NCI-H2171 treated with DMSO at 0.1 percent for 48 hours (cell line): Measurements from ENCODE around the gene WDR48.
"Not testable (repeated sequence)": the region's sequence is repeated elsewhere in the genome, so short reads cannot be mapped to it uniquely, and the experiment has no call there.

Experiments
- DNase-seq: peaks from one replicate; lab custom pipeline; 2025; lab: John Stamatoyannopoulos, UW

Gene WDR48

DNA sequence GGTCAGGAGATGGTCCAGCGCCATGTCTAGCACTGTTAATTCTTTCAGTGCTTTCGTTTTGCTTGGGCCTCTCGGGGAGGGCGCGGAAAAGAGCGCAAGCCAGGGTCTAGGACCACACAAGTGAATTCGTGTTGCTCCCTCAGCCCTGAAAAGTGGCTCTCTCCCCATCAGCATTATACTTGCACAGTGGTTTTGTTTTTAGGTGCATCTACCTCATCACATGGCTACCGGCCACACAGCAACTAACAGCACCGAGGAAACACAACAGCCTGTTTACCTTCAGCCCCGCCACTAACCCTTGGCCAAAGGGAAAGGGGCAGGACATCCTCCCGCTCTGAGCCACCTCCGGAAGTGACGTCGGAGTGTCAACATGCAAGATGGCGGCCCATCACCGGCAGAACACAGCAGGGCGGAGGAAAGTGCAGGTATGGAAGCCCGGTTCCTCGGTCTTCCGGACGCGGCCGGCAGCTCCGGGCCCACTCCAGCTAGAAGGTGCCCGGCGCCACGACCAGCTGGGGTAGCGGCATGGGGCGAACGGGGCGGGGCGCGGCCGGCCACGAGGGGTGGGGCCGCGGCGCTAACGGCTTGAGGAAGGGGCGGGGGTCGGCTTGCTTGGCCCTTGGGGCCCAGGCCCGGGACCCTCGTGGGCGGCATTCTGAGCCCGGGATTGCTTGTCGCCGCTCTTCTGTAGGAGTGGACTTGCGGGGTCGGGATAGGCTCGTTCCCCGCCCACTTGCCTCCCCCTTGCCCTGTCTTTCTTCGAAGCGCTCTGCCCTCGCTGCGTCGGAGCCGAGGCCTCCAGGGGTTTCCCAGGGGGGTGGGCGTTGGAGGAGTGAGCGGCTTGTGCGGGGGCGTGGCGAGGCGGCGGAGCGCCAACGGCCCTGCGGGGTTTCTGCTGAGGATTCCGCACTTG lies at the start of gene WDR48, which contains the start of gene SCN11A:
WDR48 (plus strand) TSS at position 368 of the 913 bp plus-strand sequence; CDS start at position 378, 10 bp downstream.
SCN11A (minus strand) TSS at position 296 of the 913 bp plus-strand sequence. CDS start 101,582 bp downstream, outside the sequence.
- DNase-seq = peak; percentile 81

- DNase-seq = no peak
Measured at GRCh38 chr3:39005295-39005694, 46.5 kb upstream of the WDR48 start.

GRCh38 chr3:39011191-39011736 lies 40.6 kb upstream of the WDR48 start:
- DNase-seq = no peak

DNA sequence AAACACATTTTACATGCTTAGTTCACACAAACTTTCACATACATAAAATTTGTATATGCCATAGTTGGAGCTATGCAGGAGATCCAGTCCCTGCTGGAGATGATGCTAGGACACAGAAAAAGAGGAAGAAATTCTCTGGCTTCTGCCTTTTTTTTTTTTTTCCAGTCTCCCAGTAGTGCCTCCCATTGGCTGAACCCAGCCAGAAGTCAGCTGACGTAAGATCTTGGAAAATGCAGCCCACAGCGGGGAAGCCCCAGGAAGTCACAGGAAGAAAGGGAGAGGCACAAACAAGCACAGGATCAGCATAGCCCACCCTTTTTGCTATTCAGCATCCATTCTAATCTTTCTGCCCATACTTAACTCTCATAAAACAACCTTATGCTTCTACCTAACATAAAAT lies 38.5 kb upstream of the WDR48 start:
- no peak for DNase-seq

DNA sequence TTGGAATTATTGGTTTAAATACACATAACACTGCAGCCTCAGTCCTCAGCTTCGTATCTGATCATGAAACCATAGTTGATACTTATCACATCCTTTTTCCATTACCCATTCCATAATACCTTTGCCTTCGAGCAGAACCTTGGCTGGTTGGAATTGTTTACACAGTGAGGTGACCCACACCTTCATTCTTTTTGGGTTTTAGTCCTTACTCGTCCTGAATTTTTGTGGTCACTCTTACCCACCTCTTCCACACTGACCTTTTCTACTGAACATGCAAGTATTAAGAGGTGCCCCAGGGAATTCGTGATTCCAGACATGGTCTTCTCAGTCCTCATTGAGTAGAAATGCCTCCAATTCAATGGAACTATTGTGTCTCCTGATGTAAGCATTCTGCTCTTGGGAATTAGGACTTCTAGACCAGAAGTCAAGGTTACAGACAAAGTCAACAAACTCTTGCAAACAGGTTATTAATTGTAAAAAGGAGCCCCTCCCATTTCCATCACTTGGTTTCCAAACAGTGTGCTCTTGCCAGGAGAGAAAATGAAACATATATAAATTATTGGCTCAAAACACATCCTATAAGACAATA lies 37.8 kb upstream of the WDR48 start:
- DNase-seq = no peak

- no peak for DNase-seq
Measured at GRCh38 chr3:39015418-39015817, 36.4 kb upstream of the WDR48 start.

DNA sequence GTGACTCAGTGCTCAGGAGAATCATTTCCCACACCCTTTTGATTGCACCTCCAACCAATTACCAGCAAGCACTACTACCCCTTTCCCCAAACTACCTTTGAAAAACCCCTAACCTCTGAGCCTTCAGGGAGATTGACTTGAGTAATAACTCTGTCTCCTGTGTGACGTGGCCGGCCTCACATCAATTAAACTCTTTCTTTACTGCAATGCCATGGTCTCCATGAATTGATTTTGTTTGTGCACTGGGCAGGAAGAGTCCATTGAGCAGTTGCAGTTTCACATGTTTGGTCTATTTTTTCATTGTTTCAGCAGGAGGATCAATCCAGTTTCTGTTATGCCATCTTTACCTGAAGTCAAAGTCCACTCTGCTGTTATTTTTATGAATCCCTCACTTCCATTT lies 32.5 kb upstream of the WDR48 start:
- DNase-seq = no peak

DNA sequence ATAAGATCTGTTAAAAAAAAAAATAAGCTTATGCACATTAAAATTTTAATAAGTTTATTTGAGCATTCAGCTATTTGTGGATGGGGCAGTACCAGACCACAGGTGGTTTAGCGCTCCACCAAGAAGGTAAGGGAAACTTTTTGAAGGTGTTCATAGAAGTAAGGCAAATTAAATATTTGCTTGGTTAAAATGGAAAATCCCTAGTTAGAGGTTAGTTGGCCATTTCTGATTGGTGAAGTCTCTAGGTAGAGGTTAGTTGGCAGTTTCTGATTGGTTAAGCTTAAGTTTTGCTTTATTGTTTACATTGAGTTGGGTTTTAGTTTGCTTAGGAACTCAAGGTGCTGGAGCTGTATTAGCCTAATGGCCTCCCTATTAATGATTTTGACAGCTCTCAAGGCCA lies 30.8 kb upstream of the WDR48 start:
- no peak for DNase-seq

DNA sequence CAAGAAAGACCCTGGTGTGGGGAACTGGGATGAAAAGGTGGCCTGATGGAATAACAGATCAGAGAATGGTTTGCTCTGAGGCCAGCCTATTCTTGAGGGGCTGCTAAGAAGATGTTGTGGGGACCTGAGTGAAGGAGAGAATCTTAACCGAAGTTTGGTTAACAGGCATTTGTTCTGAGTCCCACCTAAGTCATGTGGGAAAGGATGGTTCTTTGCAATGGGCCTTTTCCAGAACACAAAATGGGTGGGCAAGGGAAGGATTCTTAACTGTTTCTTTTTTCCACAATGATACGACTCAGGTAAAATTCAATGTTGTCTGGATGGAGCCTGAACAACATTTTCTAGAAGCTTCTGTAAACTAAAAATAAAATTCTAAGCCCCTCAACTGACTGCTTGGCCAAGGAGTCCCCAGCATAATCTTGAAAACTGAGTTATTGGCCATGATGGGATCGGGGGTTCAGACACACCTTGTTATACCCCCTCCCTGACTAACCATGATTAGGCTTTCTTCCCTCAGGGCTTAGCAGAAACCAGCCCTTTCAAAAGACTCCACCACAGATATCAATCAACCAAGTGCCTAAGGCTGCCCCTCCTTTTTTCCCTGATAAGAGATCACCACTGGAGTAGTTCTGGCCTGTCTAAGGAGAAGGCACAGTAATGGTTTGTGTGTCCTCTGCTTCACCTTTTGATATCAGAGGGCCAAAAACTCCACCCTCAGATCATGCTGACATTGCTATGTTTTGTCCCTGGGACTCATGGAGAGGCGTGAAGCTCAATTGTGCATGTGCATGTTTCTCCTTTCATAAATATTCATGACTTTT lies 30.1 kb upstream of the WDR48 start:
- no peak for DNase-seq

DNA sequence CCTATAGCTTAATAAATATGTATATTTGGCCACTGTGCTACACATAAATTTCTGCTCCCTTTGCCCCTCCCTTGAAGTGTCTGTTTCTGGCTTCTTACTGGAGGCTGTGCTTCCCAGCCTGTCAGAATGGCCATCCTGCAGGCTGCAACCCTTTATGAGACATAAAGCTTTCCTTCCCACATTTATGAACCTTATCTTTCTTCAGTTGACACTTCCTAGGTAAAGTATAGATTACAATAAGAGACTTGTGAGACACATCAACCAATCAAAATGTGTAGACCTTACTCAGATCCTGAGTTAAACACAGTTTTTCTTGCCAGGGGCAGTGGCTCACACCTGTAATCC lies 29.6 kb upstream of the WDR48 start:
- DNase-seq = no peak

DNA sequence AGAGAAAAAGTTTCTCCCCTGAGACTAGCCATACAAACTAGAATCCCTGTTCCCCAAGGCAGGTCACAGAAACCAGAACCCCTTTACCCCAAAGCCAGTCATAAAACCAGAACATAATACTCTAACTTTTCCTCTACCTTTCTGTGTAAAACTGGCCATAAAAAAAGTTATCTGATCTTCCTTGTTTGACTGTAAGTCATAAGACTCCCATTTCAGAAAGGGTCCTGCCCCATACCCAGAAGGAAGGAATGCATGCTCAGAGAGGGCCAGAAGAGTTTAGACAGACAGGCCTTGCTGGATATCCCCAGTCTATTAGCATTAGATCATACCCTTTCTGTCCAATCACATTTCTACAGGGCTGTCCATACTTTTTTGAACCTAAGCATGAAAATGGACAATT lies 27.3 kb upstream of the WDR48 start:
- no peak for DNase-seq

DNA sequence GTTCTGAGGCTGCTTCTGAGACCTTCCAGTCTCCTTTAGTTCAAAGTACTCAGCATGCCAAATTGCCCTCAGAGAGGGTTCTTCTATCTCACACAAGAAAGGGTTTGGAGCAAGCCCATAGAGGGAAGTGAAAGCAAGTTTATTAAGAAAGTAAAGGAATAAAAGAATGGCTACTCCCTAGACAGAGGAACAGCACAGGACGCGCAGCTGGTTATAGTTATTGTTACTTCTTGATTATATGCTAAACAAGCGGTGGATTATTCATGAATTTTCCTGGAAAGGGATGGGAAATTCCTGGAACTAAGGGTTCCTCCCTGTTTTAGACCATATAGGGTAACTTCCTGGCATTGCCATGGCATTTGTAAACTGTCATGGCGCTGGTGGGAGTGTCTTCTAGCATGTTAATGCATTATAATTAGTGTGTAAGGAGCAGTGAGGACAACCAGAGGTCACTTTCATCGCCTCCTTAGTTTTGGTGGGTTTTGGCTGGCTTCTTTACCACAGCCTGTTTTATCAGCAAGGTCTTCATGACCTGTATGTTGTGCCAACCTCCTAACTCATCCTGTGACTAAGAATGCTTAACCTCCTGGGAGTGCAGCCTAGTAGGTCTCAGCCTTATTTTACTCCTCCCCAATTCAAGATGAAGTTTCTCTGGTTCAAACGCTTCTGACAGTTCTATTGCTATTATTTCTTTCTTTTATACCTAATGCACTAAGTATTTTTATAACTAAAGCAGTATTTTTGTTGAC lies 26.4 kb upstream of the WDR48 start:
- DNase-seq = no peak

DNA sequence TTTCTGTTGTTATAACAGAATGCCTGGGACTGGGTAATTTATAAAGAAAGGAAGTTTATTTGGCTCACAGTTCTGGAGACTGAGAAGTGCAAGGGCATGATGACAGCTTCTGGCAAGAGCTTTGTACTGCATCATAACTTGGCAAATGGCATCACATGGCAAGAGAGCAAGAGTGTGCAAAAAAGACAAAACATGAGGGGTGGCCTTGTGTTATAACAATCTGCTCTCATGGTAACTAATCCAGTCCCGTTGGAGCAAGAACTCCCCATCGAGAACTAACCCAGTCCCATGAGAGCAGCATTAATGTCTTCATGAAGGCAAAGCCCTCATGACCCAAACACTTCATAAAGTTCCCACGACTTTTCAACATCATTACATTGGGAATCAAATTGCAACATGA lies 23.3 kb upstream of the WDR48 start:
- no peak for DNase-seq

DNA sequence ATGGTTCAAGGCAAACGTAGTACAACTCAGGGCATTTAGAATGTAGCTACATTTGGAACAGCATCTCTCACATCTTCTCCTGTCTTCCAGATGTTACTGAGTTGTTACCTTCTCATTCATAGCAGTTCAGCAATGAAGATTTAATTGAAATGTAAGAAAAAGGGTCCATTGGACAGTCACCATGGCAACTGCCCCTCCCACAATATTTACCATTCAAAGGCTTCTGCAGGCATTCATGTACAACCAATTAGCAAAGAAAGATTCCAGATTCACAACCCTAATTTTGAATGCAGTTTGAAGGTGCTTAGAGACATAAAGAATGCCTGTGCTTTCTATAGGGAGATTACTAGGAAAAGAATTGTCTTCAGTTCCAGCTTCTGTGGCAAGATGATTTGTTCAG lies 22.3 kb upstream of the WDR48 start:
- DNase-seq = no peak

- DNase-seq = no peak
Measured at GRCh38 chr3:39038165-39038564, 13.7 kb upstream of the WDR48 start.

DNA sequence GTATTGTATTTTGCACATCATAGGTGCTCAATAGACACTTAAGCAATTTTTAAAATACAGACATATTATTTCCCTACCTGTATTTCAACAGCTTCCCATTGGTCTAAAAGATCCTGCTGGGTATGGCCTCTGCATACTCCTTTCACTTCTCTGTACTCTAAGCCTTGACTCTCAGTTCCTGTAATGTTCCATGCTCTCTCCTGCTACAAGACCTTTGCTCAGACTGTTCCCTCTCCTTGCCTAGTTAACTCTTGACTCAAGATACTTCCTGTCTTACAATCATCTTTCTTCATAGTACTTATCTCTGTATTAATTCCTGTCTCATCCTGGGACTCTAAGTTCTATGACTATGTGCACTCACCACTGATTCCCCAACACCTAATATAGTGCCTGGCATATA lies 1.8 kb upstream of the WDR48 start:
- no peak for DNase-seq

DNA sequence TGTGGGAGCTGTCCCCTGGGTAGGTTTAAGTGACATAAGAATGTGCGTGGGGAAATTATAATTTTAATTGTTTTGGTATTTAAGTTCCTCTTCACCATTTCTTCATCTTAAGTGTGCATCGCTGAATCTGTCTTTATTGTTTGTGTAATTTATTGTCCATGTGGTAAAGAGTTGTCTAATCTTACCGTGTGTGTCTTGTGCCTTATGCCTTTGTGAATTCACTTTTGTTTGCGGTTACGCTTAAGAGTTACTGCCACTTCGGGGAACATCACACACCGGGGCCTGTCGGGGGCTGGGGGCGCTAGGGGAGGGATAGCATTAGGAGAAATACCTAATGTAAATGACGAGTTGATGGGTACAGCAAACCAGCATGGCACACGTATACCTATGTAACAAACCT lies 767 bp downstream of the WDR48 start:
- DNase-seq = no peak

DNA sequence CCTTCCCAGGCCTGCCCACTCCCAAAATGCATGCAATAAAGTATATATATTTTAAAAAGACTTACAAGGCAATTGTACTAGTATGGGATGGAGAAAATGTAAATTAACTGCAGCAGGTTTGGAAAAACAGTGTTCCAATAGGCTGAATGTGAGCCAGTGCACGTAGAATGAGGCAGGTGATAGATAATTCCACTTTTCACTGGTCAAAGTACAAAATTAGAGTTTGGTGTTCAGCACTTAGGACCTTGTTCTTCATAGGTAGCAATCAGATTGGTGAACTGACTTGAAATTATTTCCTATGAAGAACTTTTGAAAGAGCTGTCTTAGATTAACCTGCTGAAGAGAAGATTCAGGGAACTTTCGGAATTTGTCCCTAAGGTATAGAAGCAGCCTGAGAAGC lies 1.9 kb downstream of the WDR48 start:
- DNase-seq = no peak

DNA sequence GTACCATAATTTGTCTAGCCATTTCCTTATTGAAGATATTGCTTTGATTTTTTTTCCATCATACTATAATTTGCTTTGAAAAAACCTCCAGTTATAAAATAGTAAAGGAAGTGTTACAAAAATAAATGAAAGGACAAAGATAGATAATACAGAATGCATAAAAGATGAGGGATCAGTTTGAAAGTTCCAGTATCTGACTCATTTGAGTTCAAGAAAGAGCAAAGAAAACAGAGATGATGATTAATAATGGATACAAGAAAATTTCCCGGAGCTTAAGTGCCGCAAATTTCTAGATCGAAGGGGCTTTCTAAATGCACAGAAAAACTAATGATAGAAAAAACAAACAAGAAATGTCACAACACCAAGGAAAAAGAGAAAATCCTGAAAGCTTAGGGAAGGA lies 4.3 kb downstream of the WDR48 start:
- DNase-seq = no peak

DNA sequence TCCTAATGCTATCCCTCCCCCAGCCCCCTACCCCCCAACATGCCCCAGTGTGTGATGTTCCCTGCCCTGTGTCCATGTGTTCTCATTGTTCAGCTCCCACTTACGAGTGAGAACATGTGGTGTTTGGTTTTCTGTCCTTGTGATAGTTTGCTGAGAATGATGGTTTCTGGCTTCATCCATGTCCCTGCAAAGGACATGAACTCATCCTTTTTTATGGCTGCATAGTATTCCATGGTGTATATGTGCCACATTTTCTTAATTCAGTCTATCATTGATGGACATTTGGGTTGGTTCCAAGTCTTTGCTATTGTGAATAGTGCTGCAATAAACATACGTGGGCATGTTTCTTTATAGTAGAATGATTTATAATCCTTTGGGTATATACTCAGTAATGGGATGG lies 9.4 kb downstream of the WDR48 start:
- not testable (repeated sequence) for DNase-seq

- DNase-seq = no peak
Measured at GRCh38 chr3:39062180-39062579, 10.4 kb downstream of the WDR48 start.

DNA sequence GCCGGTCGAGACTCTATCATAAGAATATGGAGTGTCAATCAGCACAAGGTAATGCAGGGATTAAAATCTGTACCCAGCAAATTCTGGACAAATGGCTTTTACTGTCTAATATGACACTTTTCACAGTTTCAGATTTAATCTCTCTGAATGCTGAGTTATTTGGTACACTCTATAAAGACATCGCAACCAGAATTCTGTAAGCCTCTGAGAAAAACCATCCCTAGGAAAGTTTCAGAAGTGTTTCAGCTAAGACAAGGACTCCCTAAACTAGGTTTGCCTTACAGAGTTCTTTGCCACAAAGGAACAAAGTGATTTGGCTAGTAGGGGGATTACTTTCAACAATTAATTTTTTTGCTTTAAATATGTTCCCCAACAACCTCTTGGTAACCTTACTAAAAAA lies 11.3 kb downstream of the WDR48 start:
- no peak for DNase-seq
